Posterior cingulate gyrus (tissue), 11 donors: Measurements from ENCODE around the gene SNTB2.

ENCODE experiments used
- DNase-seq, 10 donors: peaks; one replicate each; pipeline versions ENCODE4 v3.0.0 to v3.0.0-alpha.2; 2020 to 2021; ENCODE audit warnings: mixed read lengths in 3 of 10
- intact Hi-C: fragments of 100-400 bp; cut with DNase I; formaldehyde crosslinking; loops from one replicate; pipeline ENCODE4 v1.15.1; 2023

The SNTB2 gene

DNA sequence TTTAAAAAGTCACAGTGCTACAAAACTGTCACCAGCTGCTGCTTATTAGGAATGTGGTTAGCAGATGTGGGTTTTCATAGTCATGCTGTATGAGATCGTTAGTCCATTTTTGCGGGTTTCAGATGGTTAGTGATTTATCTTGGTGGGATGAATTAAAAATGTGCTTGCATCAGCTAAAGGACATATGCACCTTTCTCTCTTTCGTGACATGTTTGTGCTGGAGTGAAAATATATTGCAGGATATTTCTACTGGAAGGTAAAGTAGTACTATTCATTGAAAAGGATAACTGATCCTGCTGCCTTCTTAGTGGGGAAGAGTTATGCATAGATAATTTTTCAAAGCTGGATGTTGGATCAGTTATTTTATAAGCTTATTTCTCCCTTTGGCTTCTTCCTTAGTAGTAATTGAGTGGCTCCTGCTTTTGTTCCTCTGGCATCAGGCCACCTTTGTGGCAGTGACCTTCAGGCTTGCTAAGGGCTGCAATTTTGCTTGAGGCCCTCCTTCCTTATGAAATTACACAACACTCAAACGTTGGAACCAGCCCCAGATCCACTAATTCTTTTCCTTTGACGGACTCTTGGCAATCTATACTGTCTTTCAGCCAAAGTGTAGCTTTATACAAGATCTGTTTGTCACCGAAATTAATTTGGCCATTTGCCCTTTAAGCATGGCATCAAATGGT, 7.5 kb upstream of the SNTB2 start:
- intact Hi-C loops: no loop called here
- peak in 1 of 10 donors; percentile 23 for DNase-seq

DNA sequence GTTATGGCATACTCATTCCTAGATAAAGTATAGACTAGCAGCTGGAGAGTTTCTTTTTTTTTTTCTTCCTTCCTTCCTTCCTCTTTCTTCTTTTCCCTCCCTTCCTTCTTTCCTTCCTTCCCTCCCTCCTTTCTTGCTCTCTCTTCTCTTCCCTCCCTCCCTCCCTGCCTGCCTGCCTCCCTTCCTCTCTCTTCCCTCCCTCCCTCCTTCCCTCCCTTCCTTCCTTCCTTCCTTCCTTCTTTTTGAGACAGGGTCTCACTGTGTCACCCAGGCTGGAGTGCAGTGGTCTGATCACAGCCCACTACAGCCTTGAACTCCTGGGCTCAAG, 7.0 kb upstream of the SNTB2 start:
- intact Hi-C loops: no loop called here

DNA sequence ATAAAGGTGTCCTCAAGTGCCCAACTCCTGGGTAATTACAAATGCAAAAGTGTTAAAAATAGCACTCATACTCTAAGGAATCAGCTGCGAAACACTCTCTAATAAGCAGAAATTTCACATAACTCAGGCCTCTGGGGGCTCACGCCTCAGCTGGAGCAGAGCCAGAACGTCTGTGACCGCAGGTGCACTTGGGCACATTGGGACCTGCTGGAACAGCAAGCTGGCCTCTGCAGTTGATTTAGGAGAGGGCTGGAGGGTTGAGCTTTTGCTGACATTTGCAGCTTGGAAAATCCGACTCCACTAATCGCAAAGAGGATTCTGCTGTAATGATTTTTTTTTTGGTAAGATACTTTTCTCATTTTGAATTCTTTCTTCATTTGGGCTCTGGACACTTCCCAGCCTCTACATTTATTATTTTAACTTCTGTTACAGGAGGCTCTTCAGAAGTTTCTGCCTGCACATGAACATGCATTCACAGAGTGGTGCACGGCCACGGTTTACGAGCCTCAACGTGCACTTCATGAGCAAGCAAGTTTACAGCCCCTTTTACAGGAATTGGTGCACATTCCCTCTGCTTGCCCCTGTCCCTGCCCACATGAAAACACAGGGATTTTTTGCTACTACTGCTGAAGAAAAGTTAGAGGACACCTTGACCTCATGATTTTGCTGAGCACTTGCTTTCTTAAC, 4.1 kb upstream of the SNTB2 start:
- intact Hi-C loops: no loop called here
- DNase-seq: no peak

More for the DNA sequence above, 7.0 kb upstream of the SNTB2 start:
- DNase-seq: no peak

DNA sequence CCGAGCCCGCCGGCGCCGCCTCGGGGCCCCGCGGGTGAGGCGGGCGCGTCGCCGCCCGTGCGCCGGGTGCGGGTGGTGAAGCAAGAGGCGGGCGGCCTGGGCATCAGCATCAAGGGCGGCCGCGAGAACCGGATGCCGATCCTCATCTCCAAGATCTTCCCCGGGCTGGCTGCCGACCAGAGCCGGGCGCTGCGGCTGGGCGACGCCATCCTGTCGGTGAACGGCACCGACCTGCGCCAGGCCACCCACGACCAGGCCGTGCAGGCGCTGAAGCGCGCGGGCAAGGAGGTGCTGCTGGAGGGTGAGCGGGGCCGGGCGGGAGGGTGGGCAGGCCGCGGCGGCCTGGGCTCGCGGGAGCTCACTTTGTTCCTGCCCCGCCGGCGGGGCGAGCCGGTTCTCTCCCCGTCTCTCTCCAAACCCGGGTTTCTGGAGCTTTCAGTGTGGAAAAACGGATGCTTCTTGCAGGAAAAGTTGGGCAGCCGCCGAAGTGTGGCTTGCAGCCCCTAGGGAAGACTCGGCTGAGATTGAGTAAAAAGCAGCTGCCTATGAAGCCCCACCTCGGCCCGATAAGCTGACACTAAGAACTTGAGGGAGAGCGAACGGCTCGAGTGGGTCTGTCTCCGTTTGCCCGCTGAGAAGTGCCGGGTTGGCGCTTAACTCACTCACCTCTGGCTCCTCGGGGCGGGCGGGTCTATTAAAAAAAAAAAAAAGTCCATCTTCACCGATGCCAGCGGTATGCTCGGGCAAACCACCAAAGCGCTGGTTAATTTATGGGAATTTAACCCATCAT, 677 bp downstream of the SNTB2 start:
- intact Hi-C loops: no loop called here
- peak; percentile 29 to 92 (median 45) for DNase-seq

DNA sequence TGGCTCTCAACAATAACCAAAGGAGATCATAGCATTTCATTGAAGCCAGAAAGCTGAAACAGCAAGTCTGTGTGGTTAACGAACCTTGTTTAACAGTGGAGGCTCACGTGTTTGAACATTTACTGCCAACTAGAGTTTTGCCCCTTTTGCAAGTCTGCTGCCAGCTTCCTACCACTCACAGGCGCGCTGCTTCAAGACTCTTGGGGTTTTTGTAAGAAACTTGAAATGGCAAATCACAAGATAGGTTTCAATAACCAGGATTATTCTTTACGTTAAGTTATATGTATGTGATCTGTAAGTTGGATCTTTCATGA, 1.2 kb downstream of the SNTB2 start:
- DNase-seq: no peak

DNA sequence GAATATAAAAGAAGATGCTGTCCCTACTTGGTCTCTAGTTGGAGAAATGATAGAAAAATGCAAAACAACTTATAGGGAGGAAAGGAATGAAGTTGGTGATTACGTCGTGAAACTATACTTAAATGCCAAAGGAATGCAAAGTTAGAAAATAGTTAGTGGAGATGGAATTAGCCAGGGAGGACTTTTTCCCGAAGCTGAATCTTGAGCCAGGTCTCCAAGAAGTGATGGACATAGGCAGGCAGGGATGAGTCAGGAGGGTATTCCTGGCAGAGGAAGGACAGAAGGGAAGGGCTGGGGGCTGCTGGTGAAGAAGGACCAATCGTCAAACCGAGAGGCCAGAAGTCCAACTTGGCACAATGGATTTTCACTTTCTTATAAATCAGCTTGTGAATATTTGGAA, 1.8 kb downstream of the SNTB2 start:
- DNase-seq: no peak
- intact Hi-C loops: no loop called here

More for the DNA sequence above, 1.2 kb downstream of the SNTB2 start:
- intact Hi-C loops: no loop called here

DNA sequence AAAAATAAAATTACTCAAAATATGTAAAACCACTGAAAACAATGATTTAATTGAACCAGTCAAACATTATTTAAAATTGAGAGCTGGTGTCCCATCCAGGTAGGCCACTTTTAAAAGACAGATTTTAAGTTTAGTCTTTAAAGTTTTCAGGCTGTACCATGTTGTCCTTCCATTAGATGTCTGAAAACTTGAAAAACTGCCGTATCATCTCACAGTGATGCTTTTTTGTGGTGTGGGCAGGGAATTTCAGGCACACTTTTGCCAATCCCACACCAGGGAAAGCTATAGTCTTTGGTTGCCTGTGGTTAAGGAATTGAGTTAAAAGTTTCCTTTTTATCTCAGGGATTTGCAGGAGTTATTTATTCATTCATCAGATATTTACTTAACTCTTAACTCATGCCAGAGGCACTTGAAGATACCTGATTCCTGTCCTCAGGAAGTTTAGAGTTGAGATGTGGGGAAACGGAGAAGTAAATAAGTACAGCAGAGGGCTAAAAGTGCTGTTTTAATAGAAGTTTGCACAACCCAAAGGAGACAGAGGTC, 3.2 kb downstream of the SNTB2 start:
- intact Hi-C loops: no loop called here
- DNase-seq: no peak

DNA sequence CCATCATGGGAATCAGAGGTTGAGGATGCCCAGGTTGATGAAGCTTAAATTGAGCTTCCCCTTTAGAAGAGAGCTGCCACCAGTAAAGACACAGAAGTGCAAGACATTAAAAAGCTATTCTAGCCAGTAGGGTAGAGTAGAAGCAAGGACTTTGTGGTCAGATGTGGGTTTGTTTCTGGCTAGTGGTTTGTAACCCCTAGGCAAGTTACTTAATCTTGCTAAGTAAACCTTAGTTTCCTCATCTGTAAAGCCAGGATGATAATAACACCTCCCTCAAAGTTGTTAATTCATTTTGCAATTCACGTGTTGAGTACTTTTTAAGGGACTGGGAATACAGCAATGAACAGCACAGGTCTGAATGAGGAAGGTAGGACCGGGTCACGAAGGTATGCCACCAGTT, 3.6 kb downstream of the SNTB2 start:
- intact Hi-C loops: no loop called here
- no peak for DNase-seq

DNA sequence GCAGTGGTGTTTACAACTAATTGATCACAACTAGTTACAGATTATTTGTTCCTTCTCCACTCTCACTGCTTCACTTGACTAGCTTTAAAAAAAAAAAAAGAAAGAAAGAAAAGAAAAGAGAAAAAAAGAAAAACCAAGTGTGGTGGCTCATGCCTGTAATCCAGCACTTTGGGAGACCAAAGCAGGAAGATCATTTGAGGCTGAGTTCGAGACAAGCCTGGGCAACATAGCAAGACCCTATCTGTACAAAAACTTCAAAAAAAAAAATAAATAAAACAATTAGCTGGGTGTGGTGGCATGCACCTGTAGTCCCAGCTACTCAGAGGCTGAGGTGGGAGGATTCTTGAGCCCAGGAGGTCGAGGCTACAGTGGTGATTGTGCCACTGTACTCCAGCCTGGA, 4.2 kb downstream of the SNTB2 start:
- intact Hi-C loops: no loop called here
- DNase-seq: no peak

DNA sequence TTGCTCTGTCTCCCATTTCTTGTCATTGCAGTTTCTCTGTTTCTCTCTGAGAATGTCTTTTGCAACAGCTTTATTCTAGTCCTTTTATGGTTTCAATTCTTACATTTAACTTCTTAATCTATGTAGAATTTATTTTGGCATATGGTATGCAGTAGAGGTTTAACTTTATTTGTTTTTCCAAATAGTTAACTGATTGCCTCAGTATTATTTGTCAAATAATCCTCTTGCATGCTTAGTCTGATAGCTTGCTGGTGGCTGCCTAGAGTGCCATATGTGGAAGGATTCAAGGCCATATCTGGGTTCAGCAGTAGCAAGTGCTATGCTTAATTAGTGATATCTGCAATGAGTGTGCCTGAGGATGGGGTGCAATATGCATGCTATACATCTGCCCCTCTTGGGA, 6.9 kb downstream of the SNTB2 start:
- intact Hi-C loops: no loop called here
- no peak for DNase-seq

DNA sequence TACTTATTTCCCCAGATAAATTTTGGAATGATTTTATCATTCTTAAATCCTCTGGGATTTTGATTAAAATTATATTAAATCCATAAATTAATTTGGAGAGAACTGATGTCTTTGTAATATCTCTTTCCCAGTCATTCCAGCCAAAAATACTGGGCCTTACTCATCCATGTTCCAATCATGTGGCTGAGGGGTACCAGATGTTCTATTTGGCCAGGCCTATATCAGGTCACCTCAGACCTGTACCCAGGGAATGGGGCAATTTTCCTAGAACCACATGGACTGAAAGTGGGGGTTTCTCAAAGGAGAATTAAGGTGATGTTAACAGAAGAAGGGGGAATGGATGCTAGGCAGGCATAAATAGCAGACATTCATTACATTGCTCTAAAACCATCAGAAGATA, 7.5 kb downstream of the SNTB2 start:
- intact Hi-C loops: no loop called here
- DNase-seq: no peak

DNA sequence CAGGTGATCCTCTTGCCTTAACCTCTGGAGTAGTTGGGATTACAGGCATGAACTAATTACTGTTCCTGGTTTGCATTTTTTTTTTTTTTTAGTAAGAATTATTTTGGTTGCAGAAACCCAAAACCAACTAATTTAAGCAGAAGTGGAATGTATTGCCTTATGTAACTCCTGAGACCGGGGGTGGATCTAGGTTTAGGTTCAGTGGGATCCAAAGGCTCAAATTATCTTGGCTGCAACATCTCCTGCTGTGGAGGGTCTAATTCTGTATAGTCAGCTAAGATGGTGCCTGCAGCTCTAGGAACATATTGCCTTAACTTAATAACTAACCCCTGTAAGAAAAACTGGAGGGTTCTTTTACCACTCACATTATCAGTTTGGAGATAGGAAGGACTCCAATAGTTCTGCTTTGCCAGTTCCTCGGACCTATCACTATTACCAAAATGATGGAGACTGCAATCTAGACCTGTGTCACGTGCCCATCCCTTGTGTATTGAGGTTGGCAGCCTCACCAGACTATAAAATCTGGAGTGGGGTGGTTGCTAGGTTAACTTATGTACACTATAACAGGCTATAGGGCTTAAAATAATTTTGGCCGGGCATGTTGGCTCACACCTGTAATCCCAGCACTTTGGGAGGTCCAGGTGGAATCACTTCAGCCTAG, 8.5 kb downstream of the SNTB2 start:
- intact Hi-C loops: no loop called here
- no peak for DNase-seq

DNA sequence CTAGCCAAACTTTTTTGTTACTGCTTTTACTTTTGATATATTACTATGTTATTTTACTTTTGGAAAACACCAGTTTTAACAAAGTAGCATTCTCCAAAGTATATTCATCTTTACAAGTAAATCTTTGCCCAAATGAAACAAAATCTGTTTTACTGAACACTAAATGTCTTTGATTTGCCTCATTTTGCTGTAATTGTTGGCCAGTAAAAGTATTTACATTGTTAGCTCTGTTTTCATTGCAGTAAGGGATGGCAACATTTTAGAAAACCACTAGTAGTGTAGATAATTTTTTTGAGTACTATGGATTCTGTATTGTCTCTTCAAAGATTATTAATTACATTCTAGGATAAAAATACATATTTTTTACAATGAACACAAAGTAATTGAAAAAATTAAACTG, 10.6 kb downstream of the SNTB2 start:
- intact Hi-C loops: no loop called here
- no peak for DNase-seq

DNA sequence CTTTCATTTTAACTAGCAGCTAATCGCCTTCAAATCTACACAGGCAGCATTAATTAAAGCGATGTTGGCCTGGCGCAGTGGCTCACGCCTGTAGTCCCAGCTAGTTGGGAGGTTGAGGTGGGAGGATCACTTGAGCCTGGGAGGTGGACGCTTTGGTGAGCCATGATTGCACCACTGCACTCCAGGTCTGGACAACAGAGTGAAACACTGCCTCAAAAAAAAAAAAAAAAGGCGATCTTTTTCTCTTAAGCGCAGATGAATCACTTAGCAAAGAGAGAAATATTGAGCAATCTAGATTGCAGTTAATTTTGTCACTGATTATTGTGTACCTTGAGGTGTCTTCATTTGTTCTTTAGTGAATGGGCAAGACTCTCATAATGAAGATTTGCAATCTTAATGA, 12.4 kb downstream of the SNTB2 start:
- DNase-seq: no peak

DNA sequence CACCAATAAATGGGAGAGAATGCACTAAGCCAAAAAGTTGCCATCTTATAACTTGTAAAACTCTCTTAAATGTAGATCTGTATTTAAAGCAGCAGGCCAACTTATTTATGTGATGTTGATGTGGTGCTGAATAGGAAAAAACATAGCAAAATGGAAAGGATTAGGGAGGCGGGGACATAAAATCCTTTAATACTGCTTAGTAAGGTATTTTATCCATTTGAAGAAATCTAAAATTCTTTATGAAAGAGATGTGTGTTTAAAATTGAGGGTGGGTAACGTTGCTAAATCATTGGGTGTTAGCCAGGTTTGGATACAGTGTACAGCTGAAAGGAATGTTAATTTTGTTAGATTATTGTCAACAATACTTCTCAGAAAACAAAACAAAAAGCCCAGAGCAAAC, 14.3 kb downstream of the SNTB2 start:
- intact Hi-C loops: no loop called here
- DNase-seq: no peak

More for the DNA sequence above, 12.4 kb downstream of the SNTB2 start:
- intact Hi-C loops: no loop called here

DNA sequence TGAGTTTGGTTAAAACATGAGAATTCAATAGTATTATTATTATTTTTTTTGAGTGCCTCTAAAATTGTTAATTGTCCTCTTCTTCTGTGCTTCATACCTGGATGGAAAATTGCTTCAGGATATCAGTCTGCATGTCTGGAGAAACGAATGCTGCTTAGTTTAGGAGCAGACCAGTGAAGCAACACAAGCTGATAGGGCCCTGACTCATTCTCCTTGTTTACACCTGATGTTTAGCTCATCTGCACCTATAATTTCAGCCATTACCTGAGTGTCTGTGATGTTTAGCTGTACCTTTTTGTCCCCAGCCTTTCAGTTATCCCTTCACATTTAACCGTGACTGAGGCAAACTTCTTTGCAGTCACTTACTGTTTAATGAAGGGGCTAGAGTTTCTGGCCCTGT, 14.8 kb downstream of the SNTB2 start:
- intact Hi-C loops: no loop called here
- DNase-seq: no peak

DNA sequence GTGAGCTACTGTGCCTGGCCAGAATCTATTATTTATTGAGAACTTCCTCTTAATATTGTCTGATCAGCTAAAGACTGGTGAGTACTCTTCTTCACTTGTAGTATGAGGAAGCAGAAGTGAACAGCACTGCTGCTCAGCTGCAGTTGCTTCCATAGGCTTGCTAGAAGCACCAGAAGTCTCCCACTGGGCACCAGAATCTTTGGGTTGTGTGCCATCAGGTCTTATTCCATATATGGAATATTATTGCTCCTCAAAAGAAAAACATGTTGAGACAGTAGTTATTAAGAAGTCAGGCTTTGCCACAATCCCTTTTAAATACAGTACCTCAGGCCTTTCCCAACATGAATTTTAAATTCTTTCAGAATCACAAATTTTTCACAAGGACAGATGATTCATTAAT, 17.2 kb downstream of the SNTB2 start:
- intact Hi-C loops: no loop called here

DNA sequence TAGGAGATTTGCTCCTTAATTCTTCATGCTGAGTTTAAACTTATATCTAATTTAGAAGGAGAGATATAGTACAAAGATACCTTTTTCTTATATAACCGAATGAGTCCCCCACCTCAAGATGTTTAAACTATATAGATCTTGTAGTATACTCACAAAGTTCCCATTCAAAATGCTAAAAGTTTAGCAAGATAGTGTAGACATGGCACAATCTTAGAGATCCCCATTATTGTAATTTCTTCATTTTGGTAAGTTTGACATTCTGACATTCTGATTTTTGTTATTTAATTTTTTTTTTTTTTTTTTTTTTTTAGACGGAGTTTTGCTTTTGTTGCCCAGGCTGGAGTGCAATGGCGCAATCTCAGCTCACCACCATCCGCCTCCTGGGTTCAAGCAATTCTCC, 22.8 kb downstream of the SNTB2 start:
- DNase-seq: no peak
- intact Hi-C loops: no loop called here

More for the DNA sequence above, 17.2 kb downstream of the SNTB2 start:
- no peak for DNase-seq

DNA sequence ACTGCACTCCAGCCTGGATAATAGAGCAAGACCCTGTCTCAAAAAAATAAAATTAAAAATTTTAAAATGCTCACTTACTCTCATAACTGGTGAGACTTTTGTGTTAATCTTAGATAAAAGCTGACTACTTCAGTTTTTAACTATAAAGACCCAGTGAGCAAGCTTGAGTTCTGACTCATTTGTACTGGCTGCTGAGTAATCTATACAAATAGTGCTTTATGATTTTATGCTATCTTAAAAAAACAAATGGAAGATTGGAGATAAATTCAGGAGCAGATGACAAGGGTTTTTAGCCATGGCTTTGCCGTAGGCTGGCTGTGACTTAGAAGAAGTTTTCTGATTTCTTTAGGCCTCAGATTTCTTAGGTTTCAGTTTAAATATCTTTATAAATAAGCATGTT, 30.5 kb downstream of the SNTB2 start:
- no peak for DNase-seq
- intact Hi-C loops: no loop called here

DNA sequence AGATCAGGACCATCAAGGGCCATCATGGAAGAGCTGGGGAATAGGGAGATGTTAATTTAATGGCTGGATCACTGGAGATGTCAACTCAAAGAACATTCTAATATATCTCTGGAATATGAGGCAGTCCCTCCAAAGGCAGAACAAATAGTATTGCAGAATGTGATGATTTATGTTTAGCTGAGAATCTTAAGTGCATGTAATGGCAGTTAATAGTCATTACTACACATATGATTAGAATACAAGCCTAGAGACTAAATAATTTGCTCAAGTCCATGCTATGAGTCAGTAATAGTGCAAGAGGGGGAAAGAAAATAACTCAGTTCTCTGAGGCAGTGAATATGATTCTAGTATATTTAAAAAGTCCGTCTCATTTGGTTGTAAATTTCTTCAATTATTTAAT, 32.3 kb downstream of the SNTB2 start:
- intact Hi-C loops: no loop called here
- DNase-seq: no peak

DNA sequence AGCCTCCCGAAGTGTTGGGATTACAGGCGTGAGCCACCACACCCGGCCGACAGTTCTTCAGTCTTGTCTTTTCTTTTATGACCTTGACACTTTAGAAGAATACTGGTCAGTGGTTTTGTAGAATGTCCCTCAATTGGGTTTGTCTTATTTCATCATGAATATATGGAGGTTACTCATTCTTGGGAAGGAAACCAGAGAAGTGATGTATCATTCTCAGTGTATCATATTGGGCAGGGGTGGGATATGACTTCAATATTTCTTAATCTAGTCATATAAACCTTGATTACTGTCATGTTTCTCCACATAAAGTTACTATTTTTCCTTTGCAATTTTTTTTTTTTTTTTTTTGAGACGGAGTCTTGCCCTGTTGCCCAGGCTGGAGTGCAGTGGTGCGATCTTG, 36.9 kb downstream of the SNTB2 start:
- intact Hi-C loops: no loop called here
- no peak for DNase-seq
